GM19099 (cell line): Measurements from ENCODE around the gene TFCP2L1.

ENCODE experiments used
- POLR2A ChIP-seq: IDR thresholded peaks from 3 replicates; pipeline ENCODE4 v1.6.1; 2011; ENCODE audit warnings: low read depth; ENCODE audit not compliant: insufficient read length; ENCODE audit errors: extremely low read depth

Gene TFCP2L1

GRCh38 chr2:121217627-121218026 lies 67.4 kb downstream of the TFCP2L1 start:
- TF ChIP-seq POLR2A, result no peak

DNA sequence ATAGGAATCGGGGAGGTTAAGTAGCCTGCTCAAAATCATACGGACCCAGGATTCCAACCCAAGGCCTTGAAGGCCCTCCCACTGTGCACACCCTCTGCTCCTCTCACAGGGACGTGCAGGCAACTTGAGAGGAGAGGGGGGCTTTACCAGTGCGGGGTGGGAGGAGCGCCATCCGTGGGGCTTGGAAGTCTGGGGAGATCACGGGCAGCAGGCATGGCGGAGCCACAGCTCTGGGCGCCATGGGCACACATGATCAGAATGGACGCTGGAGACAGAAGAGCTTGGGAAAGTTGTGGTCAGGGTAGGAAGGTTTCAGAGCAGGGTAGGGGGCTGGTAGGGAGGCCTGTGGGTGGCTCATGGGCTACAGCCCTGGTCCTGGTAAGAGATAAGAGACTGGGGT lies 70.7 kb downstream of the TFCP2L1 start:
- TF ChIP-seq POLR2A, result no peak

DNA sequence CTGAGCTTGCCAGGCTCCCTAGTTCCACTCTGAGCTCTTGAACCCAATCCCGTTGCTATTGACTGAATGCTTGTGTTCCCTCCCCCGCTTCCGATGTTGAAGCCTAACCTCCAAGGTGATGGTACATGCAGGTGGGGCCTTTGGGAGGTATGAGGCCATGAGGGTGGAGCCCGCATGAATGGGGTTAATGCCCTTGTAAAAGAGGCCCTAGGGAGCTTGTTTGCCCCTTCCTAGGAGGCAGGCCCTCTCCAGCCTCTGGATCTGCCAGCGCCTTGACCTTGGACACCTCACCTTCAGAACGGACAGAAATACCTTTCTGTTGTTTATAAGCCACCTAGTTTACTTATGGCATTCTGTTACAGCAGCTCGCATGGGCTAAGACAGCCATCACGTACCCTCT lies 71.6 kb downstream of the TFCP2L1 start:
- TF ChIP-seq POLR2A, result no peak

DNA sequence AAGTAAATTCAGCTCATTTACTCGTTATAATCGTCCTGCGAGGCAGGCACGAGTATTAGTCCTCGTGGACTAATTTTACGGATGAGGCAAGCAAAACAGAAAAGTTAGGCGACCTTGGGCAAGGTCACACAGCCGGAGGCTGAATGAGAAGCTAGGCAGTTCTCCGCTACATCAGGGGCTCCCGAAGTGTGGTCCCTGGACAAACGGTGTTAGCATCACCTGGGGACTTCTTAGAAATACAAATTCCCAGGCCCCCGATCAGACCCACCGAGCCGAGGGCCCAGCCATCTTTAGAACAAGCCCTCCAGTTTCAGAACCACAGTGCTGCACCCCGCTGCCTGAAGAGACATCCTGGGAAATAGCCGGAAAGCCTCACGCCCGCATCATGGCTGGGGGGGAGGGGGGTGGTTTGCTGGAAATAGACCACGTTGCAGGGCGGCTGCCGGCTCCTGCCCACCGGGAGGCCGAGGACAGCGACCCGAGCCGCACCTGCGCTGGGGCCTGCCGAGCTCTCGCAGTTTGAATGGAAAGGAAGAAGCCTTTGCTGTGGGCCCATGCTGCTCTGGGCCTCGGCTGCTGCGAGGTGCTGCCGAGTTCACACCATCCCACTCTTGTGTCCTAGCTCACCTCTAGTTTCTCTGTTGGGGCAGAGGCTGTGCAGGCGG lies 72.2 kb downstream of the TFCP2L1 start:
- no peak for TF ChIP-seq POLR2A

DNA sequence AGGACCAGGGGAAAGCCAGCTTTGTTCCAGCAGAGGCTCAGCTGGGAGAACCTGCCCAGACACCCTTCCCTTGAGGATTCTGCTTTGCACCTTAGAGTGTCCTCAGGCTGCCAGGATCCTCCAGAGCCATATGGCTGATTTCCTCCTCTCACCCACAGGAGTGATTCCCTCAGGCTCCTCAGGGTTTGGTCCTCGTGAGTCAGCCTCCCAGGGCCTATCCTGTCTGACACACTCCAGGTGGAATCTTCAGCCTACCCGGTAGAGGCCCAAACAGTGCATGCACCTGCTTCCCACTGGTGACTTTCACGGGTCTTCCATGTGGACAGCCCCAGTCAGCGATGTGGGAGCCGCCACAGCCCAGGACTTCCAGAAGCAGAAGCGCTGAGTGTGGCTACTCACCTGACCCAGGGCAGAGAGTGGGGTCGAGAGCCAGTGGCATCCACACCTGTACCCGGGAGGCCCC lies 73.3 kb downstream of the TFCP2L1 start:
- TF ChIP-seq POLR2A, result no peak

DNA sequence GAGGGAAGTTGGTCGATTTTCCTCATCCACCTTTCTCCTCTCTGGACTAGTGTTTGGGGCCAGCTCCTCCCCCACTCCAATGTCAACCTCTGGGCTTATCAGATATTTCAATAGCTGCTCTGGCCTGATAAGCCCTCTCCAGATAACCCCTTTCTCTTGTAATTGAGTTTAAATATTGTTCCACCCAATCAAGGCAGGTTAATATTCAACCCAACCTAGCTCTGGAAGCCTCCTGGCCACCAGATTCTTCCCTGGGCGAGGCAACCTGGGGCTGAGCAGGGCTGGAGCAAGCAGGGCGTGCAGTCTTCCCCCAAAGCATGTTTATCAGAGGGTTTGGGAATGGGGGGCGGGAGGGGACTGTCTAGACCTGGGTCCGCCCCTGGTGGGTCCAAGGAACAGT lies 73.8 kb downstream of the TFCP2L1 start:
- TF ChIP-seq POLR2A, result no peak

DNA sequence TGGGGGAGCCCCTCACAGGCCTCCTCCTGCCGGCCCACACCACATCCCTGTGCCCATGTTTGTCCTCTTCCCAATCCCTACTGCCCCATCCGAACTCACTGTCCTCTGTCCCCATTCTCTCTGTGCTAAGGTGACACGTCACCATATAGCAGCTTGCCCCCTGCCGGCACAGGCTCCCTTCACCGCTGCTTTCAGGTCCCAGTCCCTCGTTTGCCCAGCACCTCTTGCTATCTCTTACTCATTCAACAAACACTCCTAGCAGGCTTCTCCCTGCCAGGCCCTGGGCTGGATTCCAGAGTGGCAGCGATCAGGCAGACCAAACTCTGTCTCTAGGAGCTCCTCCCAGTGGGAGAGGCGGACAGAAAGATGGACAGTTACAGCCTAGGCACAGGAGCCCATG lies 74.3 kb downstream of the TFCP2L1 start:
- no peak for TF ChIP-seq POLR2A

- TF ChIP-seq POLR2A, result no peak
These were observed 75.9 kb downstream of the TFCP2L1 start for GRCh38 chr2:121209014-121209610.

DNA sequence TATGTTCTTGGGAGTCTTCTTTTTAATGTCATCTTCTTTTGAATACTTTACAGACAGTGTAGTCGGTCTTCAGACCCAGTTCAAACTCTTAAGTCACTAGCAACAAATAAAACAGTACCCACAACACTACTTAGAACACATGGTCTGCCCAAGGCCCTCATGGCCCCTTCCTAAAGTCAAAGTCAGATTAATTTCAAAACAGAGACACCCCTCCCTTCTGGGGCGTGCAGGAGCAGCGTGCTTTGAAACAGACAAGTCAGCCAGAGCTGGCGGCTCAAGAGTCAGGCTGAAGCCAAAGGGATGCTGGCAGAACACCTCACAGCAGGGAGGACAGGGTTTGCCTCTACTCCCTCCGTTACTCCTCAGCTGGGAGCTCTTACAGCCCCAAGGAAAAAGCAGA lies 77.5 kb downstream of the TFCP2L1 start:
- TF ChIP-seq POLR2A, result no peak

GRCh38 chr2:121205321-121205942 lies 79.6 kb downstream of the TFCP2L1 start:
- TF ChIP-seq POLR2A, result no peak

- no peak for TF ChIP-seq POLR2A
These were observed 81.3 kb downstream of the TFCP2L1 start for GRCh38 chr2:121203591-121204249.

- no peak for TF ChIP-seq POLR2A
These were observed 82.3 kb downstream of the TFCP2L1 start for GRCh38 chr2:121202541-121203310.

DNA sequence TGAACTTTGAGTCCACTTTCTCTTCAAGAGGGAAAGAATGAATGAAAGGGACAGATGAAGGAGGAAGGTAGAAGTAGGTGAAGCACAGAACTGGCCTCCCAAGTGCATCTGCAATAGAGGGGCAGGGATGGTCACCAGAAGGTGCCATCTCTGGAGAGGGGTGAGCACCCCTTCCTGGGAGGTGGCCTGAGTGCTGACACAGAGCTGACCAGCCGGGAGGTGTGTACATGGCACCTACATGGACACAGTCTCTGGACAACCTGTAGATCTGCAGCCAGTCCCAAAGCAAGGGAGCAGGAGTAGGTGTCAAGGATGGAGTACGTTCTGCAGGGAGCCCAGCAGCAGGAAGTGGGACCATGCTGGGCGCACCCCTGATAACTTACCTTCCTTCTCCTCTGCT lies 83.2 kb downstream of the TFCP2L1 start:
- no peak for TF ChIP-seq POLR2A

DNA sequence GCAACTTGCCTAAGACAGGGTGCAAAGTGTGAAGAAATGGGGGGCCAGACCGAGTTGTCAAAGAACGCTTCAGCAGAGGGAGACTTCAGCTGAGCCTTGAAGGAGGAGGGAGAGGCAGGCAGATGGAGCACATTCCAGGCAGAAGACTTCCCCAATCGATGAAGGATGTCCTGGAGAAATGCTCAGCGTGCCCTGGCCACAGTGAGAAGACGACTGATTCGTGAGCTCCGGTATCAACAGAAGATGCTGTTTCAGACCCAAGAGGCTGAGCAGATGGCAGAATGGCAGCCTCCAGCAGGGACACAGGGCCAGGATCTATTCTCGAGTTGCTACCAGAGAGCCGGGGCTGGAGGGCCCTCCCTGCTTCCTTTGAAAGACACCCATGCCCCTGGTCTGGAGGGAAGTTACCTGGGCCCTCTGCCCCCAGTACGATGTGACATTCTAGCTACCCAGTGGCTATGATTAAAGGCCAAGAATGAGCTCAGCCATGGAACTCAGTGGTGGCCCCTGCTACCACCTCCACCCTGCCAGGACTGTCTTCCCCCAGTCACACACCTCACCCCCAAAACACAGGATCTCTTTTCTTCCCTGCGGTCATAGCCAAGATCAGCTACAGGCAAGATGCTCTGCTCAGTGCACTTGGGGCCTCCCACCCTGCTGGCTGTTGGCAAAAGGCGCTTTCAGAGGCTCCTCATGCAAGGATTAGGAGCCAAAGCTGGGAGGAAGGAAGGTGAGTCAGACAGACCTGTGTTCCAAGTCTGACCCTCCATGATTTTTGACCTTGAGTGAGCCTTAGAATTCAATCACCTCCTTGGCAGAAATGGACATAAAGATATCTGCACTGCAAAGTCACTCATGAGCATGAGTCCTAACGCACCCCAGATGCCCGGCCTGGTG lies 84.3 kb downstream of the TFCP2L1 start:
- TF ChIP-seq POLR2A, result no peak
